GM19328 (cell line): ENCODE measurements around the gene IGHMBP2.

Experiments used
- ATAC-seq: cut with Tn5 transposase; IDR thresholded peaks from one replicate; pipeline ENCODE4 v1.9.1; 2021; ENCODE audit warnings: mild to moderate bottlenecking, moderate library complexity; ENCODE audit not compliant: unreplicated experiment

The IGHMBP2 gene

DNA sequence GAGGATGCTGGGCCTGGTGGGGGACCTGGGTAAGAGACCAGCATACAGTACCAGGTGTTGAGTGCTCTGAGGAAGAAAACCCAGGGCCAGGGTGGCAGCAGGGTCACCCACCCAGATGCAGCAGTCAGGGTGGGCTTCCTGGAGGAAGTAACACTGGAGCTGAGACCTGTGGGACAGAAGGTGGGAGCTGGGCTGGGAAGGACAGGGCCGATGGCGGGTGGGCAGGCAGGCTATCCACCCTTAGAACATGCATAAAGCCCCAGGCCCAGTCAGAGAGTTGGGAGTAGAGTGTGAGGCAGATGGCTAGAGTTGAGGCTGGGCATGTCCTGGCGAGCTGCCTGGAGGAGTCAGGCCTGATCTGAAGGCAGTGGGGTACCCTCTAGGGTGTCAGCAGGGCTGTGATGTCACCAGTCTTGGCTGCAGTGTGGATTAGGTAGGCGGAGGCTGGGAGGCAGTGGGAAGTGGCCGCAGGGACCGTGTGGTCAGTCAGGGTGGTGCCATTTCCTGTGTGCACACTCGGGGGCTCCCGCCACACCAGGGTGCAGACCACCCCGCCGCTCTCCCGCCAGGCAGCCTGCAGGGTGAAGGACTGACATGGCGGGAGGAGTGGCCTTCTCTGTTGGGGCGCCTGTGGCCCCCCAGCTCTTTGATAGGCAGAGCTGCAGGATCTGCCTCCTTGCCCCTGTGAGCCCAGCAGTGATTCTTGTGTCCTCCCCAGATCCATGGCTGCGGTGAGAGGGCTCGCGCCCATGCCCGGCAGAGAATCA lies 35.3 kb downstream of the IGHMBP2 start:
- no peak for ATAC-seq

DNA sequence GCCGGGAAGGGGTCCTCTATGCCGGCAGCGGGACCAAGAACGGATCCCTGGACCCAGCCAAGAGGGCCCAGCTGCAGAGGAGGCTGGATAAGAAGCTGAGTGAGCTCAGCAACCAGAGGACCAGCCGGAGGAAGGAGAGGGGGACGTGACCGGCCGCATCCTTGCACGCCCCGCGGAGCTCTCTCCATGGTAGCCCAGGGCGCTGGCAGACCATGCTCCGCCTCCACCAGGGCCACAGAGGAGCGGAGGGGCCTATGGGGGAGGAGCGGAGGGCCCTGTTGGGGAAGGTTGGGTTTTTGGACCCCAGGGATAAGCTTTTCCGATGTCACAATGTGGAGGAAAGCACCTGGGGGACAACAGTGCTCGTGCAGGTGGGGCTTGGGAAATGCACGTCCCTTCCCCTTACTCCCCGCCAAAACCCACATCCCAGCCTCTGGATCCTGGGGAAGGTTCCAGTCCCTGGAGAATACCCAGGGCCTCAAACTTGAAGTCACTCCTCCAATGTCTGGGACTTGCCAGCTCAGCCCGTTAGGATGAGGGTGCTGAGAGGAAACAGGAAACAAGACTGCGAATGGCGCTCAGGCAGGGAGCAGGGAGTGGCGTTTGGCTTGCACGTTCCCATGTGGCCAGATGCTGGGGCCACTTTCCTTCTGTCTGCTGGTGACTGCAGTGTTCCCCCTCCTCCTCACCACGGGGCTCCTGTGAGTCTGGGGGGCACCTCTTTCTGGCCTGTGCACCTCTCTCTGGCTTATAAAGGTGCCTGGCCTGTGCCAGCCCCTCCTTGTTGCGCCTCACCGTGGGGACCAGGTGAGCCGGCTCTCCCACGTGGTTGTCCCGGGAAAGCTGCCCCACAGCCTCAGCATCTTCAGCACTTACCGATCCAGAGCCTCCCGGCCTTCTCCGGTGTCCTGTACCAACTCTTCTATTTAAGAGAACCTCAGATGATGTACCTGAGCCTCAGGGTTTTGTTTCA lies 36.2 kb downstream of the IGHMBP2 start:
- ATAC-seq, result no peak

DNA sequence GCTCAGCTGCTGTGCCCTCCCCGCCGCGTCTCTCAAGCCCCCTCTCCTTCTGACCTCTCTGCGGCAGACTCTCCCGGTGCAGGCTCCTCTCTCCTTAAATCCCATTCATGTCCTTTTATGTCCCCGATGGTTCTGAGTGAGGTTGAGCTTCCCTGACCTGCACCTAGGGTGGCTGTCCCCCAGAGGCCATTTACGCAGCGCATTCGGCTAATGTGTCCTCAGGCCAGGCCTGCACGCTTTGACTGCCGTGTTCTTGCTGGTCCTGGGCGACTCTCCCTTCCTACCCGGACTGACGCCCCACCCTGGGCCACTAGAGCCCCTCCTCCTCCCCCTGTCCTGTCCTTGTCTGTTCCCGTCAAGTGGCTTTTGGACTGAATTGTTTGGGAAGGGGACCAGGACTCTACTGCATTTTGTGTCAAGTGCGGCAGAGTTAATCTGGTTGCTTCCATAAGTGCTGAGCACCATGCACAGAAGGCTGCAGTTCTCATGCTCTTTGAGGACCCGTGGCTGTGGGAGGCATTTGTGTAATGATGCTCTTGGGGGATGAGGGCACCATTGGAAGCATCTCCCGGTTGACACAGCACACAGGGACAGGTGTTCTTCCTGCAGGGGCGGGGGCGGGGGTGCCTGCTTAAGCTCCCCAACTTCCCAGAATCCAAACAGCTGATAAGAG lies 37.1 kb downstream of the IGHMBP2 start:
- no peak for ATAC-seq

DNA sequence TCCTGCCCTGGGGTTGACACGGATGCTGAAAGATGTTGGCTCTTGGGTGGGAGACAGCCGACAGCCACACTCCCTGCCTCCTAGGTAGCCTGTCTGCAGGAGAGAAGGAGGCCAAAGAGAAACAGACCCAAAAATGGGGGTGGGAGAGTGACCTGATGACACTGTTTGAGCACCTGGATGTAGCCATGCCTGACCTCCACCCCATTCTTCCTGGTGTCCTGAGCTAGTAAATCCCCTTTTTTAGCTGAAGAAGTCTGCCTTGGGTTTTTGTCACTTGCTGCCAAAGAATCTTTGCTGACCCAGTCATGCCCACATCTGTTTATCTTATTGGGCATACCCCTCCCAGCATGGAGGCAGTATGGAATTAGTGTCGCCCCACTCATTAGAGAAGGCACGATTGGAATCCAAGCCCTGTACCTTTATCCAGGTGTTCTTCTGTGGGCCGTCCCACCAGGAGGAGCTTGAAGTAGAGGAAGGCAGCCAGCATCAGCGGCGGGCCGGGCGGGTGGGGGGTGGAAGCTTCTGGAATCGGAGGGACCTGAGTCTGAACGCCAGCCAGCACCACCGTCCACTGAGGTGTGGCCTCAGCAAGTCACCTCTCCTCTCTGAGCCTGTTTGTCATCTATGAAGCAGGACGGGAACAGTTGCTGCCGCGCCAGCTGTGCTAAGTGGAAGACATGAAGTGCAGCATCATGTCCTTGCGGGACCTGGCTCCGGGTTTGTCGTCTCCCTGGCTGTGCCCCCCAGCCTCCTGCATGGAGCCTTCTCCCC lies 37.8 kb downstream of the IGHMBP2 start:
- ATAC-seq, result no peak

DNA sequence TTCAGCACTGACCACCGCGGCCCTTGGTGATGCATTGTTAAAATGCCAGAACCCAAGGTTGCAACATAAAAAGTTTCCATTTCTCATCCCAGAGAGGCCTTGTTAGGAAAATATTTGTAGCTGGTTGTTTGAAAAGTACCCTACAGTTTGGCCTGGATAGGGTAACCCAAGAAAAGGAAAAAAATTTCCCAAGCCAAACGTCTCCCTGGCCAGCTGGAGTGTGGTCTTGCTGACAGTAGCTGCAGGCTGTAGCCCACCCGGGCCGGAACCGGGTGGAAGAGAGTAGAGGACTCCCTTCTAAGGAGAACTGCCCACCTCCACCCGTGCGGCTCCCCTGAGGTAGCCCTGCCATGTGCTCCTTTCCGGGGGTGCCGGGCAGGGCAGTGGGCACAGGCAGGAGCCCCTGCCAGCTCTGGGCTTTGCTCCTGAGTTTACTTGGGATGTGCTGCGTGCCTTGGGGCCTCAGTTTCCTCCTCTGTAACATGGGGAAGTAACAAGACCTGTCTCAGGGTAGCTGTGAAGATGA lies 38.5 kb downstream of the IGHMBP2 start:
- no peak for ATAC-seq

DNA sequence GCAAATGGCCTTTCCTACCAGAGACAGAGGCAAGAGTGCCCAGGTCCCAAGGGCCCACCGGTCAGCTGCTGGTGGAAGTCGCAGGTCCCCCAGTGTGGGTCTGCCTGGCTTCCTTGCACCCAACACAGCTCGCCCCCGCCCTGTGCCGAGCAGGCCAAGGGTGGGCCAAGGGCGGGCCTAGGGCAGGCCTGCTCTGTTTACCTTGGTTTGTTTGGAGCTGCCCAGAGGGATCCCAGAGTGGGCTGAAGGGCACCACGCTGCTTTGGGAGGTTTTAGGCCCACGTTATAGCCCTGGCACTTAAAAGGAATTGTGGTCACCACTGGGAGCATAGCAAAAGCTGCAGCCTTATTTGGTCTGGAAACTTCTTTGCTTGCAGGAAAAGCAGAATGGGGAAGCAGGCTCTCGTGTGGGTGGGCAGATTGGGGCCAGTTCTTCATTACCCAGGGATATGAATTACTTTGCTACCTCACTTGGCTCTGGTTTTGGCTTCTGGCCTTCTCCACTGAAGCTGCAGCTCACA lies 39.1 kb downstream of the IGHMBP2 start:
- ATAC-seq, result no peak

DNA sequence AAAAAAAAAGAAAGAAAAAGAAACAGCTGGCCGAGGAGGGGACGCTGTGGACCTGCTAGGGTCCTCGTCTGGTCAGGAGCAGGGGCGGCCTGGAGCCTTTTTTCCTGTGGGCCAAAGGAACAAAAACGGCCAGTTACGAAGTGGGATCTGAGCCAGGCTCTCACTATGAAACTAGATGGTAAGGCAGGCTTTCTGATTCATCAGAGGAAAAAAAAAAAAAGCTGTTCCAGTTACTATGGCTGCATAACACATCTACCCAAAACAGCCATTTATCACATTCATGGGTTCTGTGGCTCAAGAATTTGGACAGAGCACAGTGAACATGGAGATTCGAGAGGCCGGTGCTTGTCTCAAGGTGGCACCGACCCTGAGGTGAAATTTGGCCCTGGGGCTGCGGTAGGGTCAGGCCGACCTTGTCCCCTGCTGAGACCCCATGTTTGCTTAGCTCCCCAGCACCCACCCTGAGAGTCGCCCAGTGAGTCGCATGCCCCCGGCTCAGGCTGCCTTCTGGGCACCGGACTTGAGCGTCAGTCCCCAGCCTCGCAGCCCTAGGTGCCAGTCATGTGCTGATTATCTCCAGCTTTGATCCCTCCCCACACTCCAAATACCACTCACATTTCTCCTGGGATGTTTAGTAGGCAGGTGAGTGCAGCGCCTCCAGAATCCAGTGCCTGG lies 42.9 kb downstream of the IGHMBP2 start:
- no peak for ATAC-seq

DNA sequence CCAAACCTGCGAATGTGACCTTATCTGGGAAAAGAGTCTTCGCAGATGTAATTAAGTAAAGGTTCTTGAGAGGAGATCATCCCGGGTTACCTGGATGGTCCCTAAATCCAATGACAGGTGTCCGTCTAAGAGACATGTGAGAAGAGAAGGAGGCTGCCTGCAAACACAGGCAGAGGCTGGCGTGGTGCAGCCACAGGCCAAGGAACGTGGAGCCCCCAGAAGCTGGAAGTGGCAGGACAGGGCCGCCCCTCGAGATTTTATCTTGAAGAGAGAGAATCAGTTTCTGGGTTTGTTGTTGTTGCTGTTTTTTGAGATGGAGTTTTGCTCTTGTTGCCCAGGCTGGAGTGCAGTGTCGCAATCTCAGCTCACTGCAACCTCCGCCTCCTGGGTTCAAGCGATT lies 43.5 kb downstream of the IGHMBP2 start:
- no peak for ATAC-seq

DNA sequence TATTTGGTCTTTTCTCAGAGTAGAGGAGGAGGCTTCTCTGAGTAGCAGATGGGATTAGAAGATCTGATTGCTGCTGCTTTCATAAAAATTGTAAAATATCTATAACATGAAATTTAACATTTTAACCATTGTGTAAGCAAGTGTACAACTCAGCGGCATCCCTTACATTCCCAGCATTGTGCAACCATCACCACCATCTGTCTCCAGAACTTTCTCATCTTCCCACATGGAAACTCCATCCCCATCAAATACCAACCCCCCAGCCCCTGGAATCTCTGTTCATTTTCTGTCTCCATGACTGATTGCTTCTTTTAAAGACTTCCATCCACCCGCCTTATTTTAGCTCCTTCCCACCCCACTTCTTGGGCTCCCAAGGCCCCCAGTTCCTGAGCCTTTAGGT lies 44.8 kb downstream of the IGHMBP2 start:
- ATAC-seq, result no peak

DNA sequence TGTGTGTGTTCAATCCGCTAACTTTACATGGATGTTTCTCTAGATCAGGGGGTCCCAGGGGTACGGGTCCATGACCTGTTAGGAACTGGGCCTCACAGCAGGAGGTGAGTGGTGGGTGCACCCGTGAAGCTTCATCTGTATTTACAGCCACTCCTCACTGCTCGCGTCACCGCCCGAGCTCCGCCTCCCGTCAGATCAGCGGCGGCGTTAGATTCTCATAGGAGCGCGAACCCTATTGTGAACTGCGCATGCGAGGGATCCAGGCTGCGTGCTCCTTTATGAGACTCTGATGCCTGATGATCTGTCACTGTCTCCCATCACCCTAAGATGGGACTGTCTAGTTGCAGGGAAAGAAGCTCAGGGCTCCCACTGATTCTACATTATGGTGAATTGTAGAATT lies 45.2 kb downstream of the IGHMBP2 start:
- no peak for ATAC-seq

DNA sequence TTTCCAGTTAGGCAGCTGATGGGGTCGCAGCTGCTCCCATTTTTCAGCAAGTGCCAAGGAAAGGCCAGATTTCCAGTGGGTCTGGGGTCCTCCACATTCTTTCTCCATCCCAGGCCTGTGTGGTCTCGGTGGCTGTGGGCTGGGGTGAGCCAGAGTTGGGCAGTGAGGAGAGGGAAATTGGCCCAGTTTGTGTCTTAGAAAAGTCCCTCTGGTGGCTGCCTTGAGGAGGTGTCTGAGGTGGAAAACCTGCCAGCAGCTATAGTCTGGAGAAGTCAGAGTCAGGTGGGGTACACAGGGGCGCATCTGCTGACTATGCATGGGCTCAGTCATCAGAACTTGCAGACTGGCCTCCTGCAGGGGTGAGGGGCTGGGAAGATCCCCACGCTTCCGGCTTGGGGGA lies 46.6 kb downstream of the IGHMBP2 start:
- ATAC-seq, result no peak

DNA sequence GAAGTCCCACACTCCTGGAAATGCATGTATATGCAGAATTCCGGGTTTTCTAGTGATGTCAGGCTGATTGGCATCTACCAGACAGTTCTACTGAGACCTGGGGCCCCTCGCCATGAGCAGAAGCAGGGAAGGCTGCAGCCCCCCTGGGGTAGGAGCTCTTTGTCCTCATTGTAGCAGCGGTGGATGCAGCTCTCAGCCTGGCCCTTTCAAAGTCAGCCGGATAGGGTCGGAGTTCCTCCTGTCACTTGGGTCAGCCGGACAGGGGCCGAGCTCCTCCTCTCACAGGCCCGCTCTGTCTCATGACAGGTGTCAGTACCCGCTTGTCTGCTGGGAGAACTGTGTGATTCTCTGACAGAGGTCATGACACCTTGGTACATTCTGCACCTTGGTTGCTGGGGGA lies 47.1 kb downstream of the IGHMBP2 start:
- ATAC-seq, result no peak

DNA sequence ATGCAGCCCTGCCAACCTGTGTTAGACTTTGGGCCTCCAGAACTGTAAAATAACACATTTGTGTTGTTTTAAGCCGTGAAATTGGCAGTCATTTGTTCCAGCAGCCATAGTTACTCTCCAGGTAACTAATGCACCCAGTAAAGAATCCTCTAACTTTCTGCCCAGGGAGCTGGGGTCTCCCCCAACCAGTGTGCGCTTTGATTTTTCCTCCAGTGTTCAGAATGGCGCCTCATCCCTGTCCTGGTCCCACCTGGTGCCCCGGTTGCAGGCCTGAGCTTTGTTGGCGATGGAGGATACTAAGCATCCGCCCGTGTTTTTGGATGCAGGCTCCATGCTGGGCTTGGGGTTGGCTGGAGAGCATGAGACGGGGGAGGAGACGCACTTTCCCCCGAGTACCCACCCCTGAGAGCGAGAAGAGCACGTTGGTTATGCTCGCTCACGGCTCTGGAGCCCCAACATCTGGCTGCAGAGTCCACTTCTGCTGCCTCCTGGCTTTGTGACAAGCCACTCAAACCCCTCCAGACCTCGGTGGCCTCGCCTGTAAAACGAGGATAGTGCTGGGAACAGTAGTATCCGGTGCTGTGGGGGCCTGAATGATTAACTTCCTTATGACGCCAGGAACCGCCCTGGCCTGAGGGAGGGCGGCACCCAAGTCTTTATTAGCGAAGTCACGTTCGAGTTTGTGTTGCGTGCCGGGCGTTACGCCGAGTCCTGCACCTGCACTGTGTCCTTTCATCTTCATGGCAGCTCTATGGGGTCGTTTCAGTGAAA lies 51.3 kb downstream of the IGHMBP2 start:
- ATAC-seq, result no peak

DNA sequence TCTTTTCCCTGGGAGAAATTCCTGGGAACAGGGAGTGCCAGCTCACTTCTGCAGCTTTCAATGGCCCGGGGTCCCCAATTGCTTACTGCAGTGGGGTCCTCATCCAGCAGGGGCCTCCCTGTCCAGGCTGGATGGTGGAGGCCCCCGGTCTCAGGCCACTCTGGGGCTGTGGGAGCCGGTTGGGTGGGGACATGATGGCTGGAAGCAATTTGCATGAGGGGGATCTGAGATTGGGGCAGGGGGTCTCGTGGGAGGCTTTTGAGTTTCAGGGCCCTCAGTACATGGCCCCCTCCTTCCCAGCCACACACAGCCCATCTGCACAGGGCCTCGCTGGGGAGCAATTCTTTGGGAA lies 51.9 kb downstream of the IGHMBP2 start:
- ATAC-seq, result no peak

DNA sequence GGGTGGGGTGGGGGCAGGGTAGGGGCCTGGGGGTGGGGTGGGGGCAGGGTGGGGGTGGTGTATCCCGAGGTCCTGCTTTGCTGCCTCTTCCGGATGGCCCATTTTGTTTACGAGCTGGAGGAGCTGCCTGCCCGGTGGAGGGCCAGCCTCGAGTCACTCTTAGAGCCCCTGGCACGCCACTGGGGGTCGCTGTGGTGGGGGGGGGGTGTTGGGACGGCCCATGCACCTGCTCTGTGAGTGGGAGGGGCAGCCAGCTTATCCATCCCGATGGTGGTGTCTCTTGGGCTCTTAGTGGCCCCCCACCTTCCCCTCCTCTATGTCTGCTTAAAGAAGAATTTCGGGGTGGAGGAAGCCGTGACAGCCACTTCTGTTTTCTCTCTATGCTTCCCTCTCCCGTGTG lies 52.5 kb downstream of the IGHMBP2 start:
- ATAC-seq, result no peak

DNA sequence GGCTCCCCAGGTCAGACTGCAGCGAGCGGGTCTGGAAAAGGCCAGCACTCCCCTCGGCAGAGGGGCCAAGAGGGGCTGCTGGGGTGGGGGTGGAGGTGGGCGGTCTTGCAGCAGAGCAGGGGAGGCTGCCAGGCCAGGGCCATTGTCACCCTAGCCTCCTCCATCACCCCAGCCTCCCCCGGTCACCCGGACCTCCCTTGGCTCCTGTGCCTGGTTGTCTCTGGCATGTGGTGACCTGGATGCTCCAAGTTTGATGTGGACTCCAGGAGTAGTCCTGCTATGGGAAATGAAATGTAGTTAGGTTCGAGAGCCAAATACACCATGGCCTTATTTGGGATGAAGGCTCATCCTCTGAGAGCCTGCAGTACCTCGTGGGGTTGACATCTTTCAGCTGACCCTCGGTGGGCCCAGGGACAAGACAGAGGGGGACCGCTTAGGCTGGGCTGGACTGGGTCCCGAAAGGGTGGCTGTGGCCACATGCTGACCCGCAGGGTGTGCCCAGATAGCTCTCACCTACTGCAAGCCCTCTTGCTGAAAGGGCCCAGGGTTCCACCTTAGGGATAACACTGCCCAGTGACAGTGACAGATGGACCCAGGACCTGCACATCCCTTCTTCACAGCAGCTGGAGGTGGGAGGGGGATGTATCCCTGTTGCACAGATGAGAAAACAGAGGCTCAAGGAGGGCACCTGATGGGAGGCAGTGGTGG lies 53.0 kb downstream of the IGHMBP2 start:
- ATAC-seq, result no peak

DNA sequence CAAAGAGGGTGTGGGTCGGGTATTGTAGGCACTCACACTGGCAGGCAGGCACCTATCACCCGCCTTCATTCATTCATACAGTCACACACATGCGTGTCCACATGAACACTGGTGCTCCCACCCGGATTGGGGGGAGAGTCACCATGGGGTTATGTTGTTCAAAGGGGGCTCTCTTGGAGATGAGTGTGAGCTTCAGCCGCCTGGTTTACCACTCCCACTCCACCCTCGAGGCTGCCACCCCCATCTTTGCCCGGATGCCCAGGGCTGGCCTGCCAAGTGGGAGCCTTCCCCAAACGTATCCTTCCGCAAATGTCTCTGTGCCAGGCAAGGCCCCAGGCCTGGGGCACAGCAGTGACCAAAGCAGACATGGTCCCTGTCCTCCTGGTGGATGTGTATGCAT lies 54.5 kb downstream of the IGHMBP2 start:
- no peak for ATAC-seq

DNA sequence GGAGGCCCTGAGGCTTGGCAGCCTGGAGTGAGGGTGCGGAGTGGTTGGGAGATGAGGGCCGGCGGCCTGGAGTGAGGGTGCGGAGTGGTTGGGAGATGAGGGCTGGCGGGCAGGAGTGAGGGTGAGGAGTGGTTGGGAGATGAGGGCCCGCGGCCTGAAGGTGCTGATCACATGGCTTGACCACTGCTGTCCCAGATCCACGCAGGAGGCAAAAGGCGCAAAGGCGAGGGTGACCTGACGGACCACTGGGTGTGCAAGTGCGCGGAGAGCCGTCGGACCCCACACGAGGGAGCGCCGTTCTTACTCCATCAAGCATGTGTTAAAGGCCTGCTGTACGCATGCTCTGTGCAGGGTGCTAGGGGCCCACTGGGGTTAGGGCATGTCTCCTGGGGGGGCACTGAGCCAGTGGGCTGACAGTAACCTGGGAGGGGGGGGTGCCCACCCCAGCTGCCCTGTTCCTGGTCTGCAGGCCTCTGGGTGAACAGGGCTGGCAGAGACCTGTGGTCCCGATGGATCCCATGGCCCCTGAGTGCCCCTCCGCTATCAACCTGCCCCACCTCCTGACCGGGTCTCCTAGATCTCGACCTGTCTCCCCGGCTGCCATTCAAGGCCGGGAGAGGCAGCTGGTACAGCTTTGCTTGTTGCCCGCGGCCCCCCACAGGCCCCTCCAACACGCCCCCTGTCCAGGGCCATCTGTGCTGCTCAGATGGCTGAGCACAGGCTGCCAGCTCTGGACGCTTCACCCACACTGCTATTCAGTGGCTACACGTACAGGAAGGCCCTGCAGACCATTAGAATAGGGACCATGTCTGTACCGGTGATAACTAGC lies 56.0 kb downstream of the IGHMBP2 start:
- ATAC-seq, result no peak
